ENCODE measurements around the gene VPS26A.

The VPS26A gene

DNA sequence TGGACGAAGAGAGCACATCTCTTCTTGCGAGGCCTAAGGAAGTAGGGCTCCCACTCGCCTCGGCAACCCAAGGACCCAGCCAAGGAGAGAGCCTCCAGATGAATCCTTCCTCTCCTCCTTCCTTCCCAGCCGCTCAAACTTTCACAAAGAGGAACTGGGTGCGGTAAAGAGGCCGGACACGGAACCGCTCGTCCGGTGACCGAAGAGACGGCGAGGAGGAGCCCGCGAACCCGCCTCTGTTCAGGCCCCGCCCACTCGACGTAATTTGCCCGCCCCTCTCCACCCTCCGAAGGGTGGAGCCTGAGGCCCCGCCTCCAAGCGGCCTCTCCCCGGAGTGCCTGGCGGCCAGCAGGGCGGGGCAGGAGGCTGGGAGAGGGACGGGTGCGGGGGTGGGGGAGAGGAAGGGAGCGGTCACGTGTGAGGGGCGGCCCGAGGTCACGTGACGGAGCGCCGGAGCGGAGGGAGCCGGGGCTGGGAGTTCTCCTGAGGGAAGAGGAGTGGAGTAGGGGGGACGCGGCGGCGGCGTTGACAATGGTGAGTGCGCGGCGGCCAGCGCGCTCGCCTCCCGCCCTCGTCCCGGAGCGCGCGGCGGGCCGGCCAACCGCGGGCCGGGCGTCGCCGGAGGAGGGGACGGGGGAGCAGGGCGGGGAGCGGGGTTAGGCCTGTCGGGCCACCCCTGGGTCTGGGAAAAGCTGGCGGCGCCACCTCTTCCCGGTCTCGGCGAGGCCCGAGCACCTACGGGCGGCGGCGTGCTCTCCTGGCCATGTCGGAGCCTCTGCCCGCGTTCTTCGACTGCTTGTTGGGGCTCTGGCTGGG is at the start of gene VPS26A:
TSS of gene VPS26A (plus strand) at position 432 of the 816 bp plus-strand sequence. CDS start at position 532, 100 bp downstream.
- peak; percentile 100 for DNase-seq (ENCODE audit: low spot score)
- peak; percentile 98 for FAIRE-seq

DNA sequence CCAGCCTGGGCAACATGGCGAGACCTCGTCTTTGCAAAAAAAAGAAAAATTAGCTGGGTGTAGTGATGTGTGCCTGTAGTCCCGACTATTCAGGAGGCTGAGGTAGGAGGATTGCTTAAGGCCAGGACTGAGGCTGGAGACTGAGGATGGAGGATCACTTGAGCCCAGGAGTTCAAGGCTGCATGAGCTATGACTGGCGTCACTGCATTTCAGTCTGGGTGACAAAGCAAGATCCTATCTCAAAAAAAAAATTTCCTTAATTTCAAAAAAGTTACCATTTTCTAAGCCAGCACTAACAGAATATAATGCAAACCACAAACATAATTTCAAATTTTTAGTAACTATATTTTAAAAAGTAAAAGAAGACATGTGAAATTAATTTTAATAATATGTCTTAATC is 49.4 kb upstream of the VPS26A start:
- FAIRE-seq = no peak
- no peak for DNase-seq (ENCODE audit: low spot score)

DNA sequence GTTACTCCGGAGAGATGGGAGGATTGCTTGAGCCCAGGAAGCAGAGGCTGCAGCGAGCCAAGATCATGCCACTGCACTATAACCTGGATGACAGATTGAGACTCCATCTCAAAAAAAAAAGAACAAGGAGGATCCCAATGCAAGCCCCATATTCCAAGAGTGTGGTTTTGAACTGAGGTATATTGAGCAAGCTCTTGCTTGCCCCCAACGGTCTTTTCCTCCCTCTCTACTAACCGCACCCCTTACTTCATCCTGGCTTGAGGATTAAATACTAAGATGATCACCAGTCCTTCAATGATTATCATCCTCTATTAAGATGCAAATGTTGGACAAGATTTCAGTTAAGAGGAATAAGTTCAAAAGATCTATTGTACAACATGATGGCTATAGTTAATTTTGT is 48.5 kb upstream of the VPS26A start:
- DNase-seq (ENCODE audit: low spot score) = no peak
- FAIRE-seq = no peak

DNA sequence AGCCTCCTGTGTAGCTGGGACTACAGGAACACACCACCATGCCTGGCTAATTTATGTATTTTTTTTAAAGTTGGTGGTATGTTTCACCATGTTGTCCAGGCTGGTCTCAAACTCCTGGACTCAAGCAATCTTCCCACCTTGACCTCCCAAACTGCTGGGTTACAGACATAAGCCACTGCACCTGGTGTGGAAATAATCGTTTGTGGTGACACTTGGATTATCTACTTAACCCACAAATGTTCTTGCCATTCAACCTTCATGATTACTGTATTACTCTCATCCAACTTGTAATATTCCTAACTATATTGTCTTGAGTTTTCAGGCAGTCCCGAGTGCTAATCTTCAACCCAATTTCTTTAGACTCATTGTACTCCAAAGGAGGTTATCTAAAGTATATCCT is 45.7 kb upstream of the VPS26A start:
- no peak for FAIRE-seq

DNA sequence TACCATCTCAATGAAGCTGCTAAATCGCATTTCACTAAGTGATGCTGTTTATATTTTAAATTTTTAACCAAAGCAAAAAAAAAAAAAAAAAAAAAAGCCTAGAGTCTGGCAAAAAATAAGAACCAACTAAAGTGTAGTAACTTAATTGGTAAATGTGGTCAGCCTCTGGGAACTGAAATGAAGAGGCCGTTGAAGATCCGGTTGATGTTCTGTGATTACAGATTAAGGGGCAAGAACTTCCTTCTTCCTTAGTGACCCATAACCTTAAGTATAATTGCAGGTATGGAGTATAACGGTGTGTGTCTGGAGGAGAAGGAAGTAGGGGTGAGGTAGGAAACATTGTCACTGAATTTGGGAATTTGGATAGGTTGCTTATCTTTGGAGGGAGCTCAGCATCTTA is 43.8 kb upstream of the VPS26A start:
- FAIRE-seq = no peak
- DNase-seq (ENCODE audit: low spot score) = no peak

More for the DNA sequence above, 45.7 kb upstream of the VPS26A start:
- no peak for DNase-seq (ENCODE audit: low spot score)

DNA sequence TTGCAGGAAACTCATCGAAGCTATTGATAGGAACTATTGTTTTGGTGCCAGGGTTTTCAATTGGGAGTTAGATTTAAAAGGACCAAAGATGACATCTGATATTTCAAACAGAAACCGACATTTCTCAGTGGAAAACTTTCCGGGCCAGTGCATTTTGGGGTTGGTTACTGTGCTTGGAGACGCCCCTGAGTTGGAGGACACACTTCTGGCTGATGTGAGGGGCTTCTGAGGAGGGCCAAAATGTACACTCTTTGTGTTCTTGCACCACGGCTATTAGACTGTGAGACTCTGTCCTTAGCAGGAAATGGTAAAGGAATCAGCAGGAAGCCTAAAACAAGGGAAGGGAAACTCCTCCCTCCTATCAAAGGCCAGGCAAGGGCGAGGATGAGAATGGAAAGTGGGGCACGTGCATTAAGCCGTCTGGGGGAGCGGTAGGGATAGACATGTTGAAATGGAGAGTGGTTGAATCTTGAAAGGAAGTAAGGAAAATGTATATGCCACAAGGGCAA is 37.9 kb upstream of the VPS26A start:
- DNase-seq (ENCODE audit: low spot score) (no peak), FAIRE-seq (no peak)

DNA sequence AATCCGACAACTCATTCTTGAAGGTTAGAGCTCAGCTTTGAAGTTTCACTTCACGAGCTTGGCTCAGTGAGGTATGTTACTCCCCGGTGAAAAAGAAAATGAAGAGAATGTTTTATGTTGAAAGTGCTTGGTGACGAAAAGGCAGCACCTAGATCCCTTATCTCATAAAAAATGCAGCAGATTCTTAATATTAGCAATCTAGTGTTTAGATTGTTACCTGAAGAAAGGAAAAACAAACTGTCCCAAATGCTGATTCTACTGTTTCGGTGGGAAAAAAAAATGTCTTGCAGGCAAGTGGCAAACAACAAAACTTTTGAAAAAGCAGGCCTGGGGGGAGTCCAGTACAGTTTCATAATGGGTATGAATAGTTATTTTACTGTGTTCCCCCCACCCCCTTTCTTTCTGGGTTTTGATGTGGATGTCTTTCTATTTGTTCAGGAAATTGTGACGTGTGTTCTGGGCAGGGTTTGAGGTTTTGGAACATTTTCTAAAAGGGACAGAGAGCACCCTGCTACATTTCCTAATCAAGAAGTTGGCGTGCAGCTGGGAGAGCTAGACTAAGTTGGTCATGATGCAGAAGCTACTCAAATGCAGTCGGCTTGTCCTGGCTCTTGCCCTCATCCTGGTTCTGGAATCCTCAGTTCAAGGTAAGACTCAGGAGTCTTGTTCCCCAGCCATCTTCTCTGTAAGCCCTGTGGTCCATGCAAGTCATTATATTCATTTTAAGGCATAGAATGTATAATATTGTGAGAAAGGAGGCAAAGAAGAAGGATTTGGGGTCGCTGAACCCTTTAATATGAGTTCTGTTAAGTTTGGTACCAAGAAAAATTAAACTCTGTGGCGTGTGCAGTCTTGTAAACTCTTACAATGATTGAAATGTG is 36.1 kb upstream of the VPS26A start, which contains the start of gene SRGN:
TSS of gene SRGN (plus strand) at position 514 of the 881 bp plus-strand sequence. CDS start at position 569, 55 bp downstream.
- no peak for FAIRE-seq
- DNase-seq (ENCODE audit: low spot score) = peak; percentile 30

DNA sequence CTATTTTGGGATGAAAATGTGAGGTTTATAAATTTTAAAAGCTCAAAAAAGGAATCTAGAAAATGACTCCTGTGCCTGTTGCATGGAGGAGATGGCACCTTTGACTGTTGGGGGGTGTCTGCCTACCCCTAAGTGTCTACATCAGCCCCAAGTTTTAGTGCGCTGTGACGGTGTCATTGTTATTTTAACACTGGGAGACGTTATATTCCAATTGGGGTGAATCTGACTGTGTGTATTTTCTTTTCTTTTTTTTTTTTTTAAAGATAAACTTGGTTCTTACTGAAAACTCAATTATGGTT is 35.6 kb upstream of the VPS26A start:
- FAIRE-seq (no peak), DNase-seq (ENCODE audit: low spot score) (no peak)

DNA sequence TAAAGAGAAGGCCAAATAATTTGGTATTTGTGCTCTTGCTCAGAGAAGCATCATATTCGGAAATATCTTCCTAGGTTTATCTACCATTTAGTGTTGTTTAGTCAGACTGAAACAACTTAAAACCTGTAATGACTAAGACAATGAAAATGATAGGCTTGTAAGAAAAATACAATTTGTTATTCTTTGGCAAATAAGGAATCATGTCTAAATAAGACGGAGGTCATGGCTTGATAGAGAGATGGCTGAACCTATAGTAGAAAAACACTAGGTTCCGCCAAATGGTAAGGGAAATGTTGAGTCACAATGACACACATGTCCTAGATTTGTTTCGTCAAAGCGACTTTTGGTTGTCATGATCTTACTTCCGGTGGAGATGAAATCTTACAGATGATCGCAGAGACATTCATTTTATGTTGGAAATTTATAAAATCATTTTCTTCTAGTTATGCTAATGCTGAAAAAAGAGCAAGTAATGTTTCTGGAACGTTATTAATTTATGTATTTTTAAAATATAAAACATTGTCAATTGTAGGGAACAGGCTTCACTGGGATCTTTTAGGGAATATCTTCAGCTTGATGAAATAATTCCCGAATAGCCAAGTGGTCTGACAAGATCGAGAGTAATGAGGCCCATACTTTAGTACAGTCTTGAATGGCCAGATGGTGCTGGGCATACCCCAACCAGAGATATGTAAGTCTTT is 35.0 kb upstream of the VPS26A start:
- no peak for DNase-seq (ENCODE audit: low spot score)
- no peak for FAIRE-seq

DNA sequence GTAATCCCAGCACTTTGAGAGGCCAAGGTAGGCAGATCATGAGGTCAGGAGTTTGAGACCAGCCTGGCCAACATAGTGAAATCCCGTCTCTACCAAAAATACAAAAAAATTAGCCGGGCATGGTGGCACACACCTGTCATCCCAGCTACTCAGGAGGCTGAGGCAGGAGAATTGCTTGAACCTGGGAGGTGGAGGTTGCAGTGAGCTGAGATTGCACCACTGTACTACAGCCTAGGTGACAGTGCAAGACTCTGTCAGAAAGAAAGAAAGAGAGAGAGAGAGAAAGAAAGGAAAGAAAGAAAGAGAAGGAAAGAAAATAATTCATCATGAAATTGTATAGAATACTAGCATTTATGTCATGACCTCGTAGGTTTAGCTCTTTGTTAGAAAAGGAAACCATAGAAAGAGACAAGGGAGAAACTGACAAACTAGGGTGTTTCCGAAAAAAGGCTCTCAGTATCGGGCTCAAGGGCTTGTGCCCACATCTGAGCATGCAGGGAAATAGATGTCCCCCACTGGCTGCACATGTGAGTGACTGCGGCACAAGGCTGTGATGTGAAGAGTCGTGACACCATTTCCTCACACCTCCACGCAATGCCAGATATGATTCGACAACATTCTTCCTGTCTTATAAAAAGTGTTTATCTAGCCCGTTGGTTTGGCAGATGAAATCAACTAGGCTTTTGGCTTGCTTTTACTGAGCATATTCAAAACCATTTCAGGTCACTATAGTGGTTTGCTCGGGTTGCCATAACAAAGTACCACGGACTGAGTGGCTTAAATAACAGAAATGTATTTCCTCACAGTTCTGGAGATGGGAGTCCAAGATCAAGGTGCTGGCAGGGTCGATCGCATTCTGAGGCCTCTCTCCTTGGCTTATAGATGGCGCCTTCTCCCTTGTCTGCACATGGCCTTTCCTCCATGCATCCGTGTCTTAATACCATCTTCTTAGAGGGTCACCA is 34.1 kb upstream of the VPS26A start:
- DNase-seq (ENCODE audit: low spot score) = no peak
- no peak for FAIRE-seq

DNA sequence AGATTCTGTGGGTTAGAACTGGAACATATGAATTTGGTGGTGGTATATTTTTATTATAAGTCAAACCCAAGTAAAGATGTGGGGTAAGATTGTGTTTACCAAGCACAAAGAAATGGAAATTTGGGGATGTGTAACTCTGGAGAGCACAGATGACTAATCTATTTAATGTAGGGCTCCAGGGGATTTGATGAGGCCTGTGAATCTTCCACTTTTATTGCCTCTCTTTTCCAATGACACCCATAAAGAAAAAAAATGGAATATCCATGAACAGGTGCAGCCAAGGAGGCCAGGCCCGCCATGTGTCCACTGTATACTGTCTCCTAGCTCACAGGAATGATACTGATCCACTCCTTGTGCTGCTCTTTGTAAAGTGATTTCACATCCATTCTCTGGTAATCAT is 33.3 kb upstream of the VPS26A start:
- no peak for FAIRE-seq
- DNase-seq (ENCODE audit: low spot score) = no peak

DNA sequence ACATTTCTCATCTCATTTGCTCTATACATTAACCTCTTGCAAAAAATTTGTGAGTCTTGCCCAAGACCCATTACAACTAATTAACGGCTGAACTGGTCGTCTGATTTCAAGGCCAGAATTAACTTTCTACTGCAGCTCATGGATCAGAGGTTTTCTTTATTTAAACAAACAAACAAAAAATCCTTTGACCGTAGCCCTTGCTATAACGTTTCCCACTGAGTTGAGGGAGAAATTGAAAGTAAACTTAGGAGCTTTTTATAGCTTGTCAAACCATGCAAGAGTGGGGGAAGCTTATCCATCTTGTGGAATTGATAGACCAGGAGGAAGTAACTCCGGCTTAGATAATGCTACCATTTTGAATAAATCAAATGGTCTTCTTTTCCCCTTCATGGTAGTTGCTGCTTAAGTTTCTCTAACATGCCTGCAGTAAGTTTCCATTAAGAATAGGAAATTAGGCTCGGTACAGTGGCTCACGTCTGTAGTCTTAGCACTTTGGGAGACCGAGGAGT is 32.8 kb upstream of the VPS26A start:
- DNase-seq (ENCODE audit: low spot score) = no peak
- FAIRE-seq = no peak

DNA sequence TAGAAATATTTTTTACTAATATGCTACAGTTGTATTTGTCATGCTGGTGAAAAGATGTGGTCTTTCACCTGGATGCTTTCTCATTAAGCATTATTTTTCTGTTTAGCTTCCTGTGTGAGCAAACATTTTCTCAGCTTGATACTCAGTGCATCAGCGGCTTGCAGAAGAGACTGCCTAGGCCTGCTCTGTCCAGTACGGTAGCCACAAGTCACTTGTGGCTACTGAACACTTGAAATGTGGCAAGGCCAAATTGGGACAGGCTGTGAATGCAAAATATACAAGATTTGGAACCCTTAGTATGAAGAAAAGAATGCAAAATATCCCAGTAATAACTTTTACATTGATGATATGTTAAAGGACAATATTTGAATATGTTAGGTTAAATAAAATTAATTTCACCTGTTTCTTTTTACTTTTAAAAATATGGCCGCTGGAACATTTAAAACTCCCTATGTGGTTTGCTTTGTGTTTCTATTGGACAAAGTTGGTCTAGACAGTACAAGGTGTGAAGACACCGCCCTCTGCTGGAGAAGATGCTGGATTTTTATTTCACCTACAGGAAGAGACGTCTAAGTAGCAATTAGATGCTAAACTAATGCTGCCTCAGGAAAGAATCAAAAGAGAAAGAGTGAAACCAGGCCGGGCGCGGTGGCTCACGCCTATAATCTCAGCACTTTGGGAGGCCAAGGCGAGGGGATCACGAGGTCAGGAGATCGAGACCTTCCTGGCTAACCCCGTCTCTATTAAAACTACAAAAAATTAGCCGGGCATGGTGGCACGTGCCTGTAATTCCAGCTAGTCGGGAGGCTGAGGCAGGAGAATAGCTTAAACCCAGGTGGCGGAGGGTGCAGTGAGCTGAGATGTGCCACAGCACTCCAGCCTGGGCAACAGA is 30.8 kb upstream of the VPS26A start:
- DNase-seq (ENCODE audit: low spot score) = peak; percentile 74
- FAIRE-seq = no peak

DNA sequence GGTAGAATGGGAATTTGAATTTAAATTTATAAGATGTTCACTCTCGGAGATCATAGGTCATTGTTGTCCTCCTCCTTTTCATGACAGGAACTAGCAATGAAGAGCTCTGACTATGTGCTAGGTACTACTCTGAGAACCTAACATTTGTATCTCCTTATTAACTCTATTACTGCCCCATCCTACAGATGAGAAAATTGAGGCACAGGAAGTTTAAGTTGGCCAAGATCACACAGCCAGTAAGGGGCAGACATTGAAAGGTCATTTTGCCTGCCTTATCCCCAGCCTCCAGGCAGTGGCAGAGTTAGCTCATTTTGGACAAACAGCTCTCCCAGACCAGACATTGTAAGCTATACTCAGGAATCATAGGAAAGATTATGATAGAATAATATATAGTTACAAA is 30.0 kb upstream of the VPS26A start:
- FAIRE-seq = no peak
- no peak for DNase-seq (ENCODE audit: low spot score)

DNA sequence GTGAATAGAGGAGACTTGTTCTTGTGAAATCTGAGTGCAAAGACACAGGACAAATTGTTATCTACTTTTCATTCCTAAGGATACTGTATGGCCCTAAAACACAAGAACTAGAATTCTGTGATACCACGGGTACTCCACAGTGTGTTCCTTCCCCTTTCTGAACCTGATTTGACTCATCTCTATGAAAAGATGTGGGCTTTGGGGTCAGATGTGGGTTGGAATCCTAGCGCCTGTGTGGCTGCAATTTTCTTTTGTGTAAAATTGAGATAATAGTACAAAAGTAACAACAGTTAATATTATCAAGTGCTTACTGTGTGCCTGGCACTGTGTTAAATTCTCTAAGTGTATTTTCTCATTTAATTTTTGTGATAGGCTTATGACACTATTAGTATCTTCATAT is 27.9 kb upstream of the VPS26A start:
- no peak for FAIRE-seq
- DNase-seq (ENCODE audit: low spot score) = no peak

DNA sequence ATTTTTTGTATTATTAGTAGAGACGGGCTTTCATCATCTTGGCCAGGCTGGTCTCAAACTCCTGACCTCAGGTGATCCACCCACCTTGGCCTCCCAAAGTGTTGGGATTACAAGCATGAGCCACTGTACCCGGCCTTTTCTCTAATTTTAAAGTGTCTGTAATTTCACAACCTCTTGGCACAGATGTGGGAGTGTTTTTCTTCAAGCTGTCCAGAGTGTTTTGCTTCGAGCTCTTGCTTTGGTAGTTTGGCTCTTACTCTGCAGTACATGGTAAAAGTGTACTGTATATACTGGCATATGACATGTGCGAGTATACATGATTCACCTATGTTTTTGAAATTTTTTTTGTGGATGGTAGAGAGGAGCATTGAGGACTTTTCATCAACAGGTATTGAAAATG is 26.2 kb upstream of the VPS26A start:
- no peak for DNase-seq (ENCODE audit: low spot score)
- FAIRE-seq = no peak

DNA sequence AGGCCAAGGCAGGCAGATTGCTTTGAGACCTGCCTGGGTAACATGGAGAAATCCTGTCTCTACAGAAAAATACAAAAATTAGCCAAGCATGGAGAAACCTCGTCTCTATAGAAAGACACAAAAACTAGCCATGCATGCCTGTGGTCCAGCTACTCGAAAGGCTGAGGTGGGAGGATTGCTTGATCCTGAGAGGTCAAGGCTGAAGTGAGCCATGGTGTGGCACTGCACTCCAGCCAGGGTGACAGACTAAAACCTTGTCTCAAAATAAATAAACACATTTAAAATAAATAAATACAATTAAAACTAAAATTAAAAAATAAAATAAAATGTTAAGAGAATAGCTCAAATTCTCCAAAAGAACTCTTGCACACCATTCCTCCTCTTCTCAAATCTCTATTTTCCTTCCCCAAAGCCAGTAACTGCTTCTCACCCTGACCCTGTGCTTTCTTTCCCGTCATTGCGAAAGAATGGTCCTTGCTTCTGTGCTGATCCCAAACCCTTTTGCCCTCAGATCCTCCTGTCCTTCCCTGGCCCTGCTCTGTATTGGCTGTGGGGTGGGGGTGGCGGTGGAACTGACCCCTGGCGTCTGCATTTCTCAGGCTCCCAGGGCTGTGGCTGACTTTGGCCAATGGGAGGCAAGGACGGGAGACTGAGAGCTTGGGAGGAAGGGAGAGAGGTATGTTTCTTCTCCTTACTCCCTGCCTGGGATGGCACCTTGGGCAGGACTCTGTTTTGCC is 23.7 kb upstream of the VPS26A start:
- DNase-seq (ENCODE audit: low spot score) = no peak
- no peak for FAIRE-seq

DNA sequence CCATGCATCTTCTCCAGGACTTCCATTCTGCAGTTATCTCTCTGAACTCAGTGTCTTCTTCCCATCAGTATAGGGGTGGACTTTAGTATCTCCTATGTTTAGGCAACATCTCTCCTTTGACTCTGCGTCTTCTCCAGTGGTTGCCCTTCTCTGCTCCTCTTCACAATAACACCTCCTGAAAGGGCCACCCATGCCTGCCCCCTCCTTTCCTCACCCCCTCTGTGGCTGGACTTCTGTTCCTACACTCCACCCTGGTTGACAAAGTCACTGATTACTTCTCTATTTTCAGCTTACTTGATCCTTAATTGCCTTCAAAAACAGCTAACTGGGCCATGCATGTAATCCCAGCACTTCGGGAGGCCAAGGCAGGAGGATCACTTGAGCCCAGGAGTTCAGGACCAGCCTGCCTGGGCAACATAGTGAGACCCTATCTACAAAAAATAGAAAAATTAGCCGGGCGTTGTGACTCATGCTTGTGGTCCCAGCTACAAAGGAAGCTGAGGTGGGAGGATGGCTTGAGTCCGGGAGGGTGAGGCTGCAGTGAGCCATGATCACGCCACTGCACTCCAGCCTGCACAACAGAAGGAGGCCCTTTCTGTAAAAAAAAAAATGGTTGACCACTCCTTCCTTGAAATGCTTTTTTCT is 22.4 kb upstream of the VPS26A start:
- FAIRE-seq = no peak
- DNase-seq (ENCODE audit: low spot score) = no peak
